Esophagus squamous epithelium (tissue), 5 donors: ENCODE data around the gene ASTN1. TPM values are rescaled to one million over a fixed set of nuclear protein-coding genes. Genes with fewer than 3 reads are reported as not detected.

Experiments used
- DNase-seq: peaks from one replicate; lab custom pipeline; 2025; lab: John Stamatoyannopoulos, UW
- H3K27ac ChIP-seq, 4 donors: fragments of 200-600 bp; sonication (generic); one replicate each; pipeline ENCODE4 v1.5.1; 2016 to 2019; ENCODE audit warnings: mild to moderate bottlenecking in 1 of 4
- H3K27me3 ChIP-seq, 4 donors: fragments of 200-600 bp; sonication (generic); 1 replicate in 3 of 4; 2 replicates in 1 of 4; pipeline versions ENCODE4 v1.5.1 to v1.6.0; 2017 to 2021; ENCODE audit warnings: antibody characterized with exemption in 1 of 4
- H3K36me3 ChIP-seq, 3 donors: fragments of 200-600 bp; sonication (generic); one replicate each; pipeline ENCODE4 v1.5.1; 2016 to 2019
- H3K4me1 ChIP-seq, 3 donors: fragments of 200-600 bp; sonication (generic); one replicate each; pipeline ENCODE4 v1.5.1; 2017 to 2019
- H3K4me3 ChIP-seq, 4 donors: fragments of 200-600 bp; sonication (generic); 1 replicate in 3 of 4; 2 replicates in 1 of 4; pipeline ENCODE4 v1.5.1; 2016 to 2019; ENCODE audit warnings: mild to moderate bottlenecking in 2 of 4, moderate library complexity in 1 of 4
- H3K9me3 ChIP-seq, 3 donors: fragments of 200-600 bp; sonication (generic); one replicate each; pipeline ENCODE4 v1.5.1; 2016 to 2019
- CTCF ChIP-seq, 6 experiments: fragments of 450-650 bp in 4 of 6; fragments of 200-600 bp in 2 of 6; sonication (generic) in 2 of 6; IDR thresholded peaks; one replicate each; pipeline ENCODE4 v1.5.1; 2016 to 2019; ENCODE audit warnings: antibody characterized with exemption in 6 of 6, mild to moderate bottlenecking in 4 of 6, moderate library complexity in 4 of 6
- POLR2A ChIP-seq, 4 donors: fragments of 450-650 bp; IDR thresholded peaks; one replicate each; pipeline ENCODE4 v1.6.1; 2017; ENCODE audit warnings: antibody characterized with exemption in 4 of 4, mild to moderate bottlenecking in 4 of 4, moderate library complexity in 3 of 4
- WGBS, 2 donors: methylation state at CpG; one replicate each; pipeline ENCODE4 v1.1.5; 2018; 5-methylcytosine and 5-hydroxymethylcytosine counted together
- intact Hi-C: fragments of 100-400 bp; cut with DNase I; formaldehyde crosslinking; loops from one replicate; pipeline ENCODE4 v1.15.0; 2022
- total RNA-seq, 4 donors: library from RNA; depleted of rRNA; stranded (reverse); fragments of >200 nt; gene quantifications; one replicate each; pipeline ENCODE4 v1.1.0, GENCODE V29; 2016
- donor health status: DM: yes; HTN: yes; CAD: no.

The ASTN1 gene
- total RNA-seq, 4 donors from 2014 or later: under 0.01 TPM; not detected in 3

- Histone ChIP-seq H3K27me3 (peaks cover 0 to 89% (median 2%) of the 10 kb centered on the region in 4 donors), H3K9me3 (no peaks in the 10 kb centered on the region), H3K4me3 (no peak overlapping the region), H3K4me1 (peaks cover 0 to 13% (median 4%) of the 10 kb centered on the region in 3 donors), H3K27ac (no peak overlapping the region), H3K36me3 (no peaks in the 10 kb centered on the region)
- intact Hi-C loops: loop anchor here (10.0 kb wide), 1 partner anchor 279 kb away; no protein-coding TSS in a partner anchor
- TF ChIP-seq CTCF (IDR thresholded peaks at IDR 0.05) (no peak), POLR2A (IDR thresholded peaks at IDR 0.05) (no peak)
- DNase-seq: no peak
- 64 to 72% methylated on average over 2 of the region's 2 CpGs for WGBS, 2 donors
Measured at GRCh38 chr1:177173976-177174375, 9.5 kb upstream of the ASTN1 start.

- TF ChIP-seq CTCF (IDR thresholded peaks at IDR 0.05) (no peak), POLR2A (IDR thresholded peaks at IDR 0.05) (no peak)
- intact Hi-C loops: loop anchor here (10.0 kb wide), 1 partner anchor 278 kb away; no protein-coding TSS in a partner anchor
- peaks cover 0 to 13% (median 4%) of the 10 kb centered on the region in 3 donors for H3K4me1 ChIP-seq
- no peak for DNase-seq
- 77 to 86% methylated on average over 3 of the region's 3 CpGs for WGBS, 2 donors
- H3K36me3 ChIP-seq: no peaks in the 10 kb centered on the region
- no peaks in the 10 kb centered on the region for H3K9me3 ChIP-seq
- H3K4me3 ChIP-seq: no peak overlapping the region
- peaks cover 0 to 90% (median 2%) of the 10 kb centered on the region in 4 donors for H3K27me3 ChIP-seq
- no peak overlapping the region for H3K27ac ChIP-seq
Measured at GRCh38 chr1:177172866-177173265, 8.4 kb upstream of the ASTN1 start.

GRCh38 chr1:177172272-177172671 is 7.8 kb upstream of the ASTN1 start:
- intact Hi-C loops: loop anchor here (10.0 kb wide), 1 partner anchor 277 kb away; no protein-coding TSS in a partner anchor
- H3K4me3 ChIP-seq: no peak overlapping the region
- H3K4me1 ChIP-seq: peaks cover 0 to 13% (median 4%) of the 10 kb centered on the region in 3 donors
- DNase-seq: no peak
- TF ChIP-seq CTCF (IDR thresholded peaks at IDR 0.05) (no peak), POLR2A (IDR thresholded peaks at IDR 0.05) (no peak)
- 38 to 57% methylated on average over 3 of the region's 3 CpGs for WGBS, 2 donors
- H3K36me3 ChIP-seq: no peaks in the 10 kb centered on the region
- H3K27ac ChIP-seq: no peak overlapping the region
- H3K9me3 ChIP-seq: no peaks in the 10 kb centered on the region
- peaks cover 0 to 92% (median 2%) of the 10 kb centered on the region in 4 donors for H3K27me3 ChIP-seq

GRCh38 chr1:177171536-177172123 is 7.1 kb upstream of the ASTN1 start:
- H3K27ac ChIP-seq: no peak overlapping the region
- intact Hi-C loops: loop anchor here (10.0 kb wide), 1 partner anchor 277 kb away; no protein-coding TSS in a partner anchor
- no peaks in the 10 kb centered on the region for H3K9me3 ChIP-seq
- H3K36me3 ChIP-seq: no peaks in the 10 kb centered on the region
- no peak for DNase-seq
- peaks cover 0 to 13% (median 4%) of the 10 kb centered on the region in 3 donors for H3K4me1 ChIP-seq
- TF ChIP-seq POLR2A (IDR thresholded peaks at IDR 0.05): no peak
- no peak for TF ChIP-seq CTCF (IDR thresholded peaks at IDR 0.05)
- 10 to 13% methylated on average over 8 of the region's 8 CpGs for WGBS, 2 donors
- peak overlapping the region in 3 of 4 donors; percentile 7 to 45 (median 33) for H3K4me3 ChIP-seq
- H3K27me3 ChIP-seq: peaks cover 0 to 92% (median 2%) of the 10 kb centered on the region in 4 donors
